Thymus (tissue), 11 donors: Measurements from ENCODE around the gene DHCR7. TPM values are rescaled to one million over a fixed set of nuclear protein-coding genes. Genes with fewer than 3 reads are reported as not detected.

Source experiments
- DNase-seq, 9 donors: peaks; one replicate each; pipeline ENCODE4 v3.0.0-alpha.2; 2013; ENCODE audit warnings: low spot score in 9 of 9, low read depth in 6 of 9, missing footprints in 1 of 9
- H3K27ac ChIP-seq, 2 donors: one replicate each; pipeline ENCODE4 v1.5.1; 2013; ENCODE audit warnings: control low read depth in 1 of 2, low read depth in 1 of 2, low read length in 1 of 2, mild to moderate bottlenecking in 1 of 2, moderate library complexity in 1 of 2
- H3K27me3 ChIP-seq, 2 donors: one replicate each; pipeline ENCODE4 v1.5.1; 2013; ENCODE audit warnings: low read length in 1 of 2; ENCODE audit not compliant: control insufficient read depth in 2 of 2, insufficient read depth in 1 of 2
- H3K36me3 ChIP-seq, 2 donors: one replicate each; pipeline ENCODE4 v1.5.1; 2013; ENCODE audit warnings: low read length in 1 of 2, mild to moderate bottlenecking in 1 of 2, moderate library complexity in 1 of 2; ENCODE audit not compliant: control insufficient read depth in 2 of 2, insufficient read depth in 2 of 2
- H3K4me1 ChIP-seq, 2 donors: one replicate each; pipeline ENCODE4 v1.5.1; 2013; ENCODE audit warnings: low read length in 2 of 2; ENCODE audit not compliant: control insufficient read depth in 2 of 2, insufficient read depth in 2 of 2
- H3K4me3 ChIP-seq, 2 donors: one replicate each; pipeline ENCODE4 v1.5.1; 2013; ENCODE audit warnings: low read length in 2 of 2, control low read depth in 1 of 2, mild to moderate bottlenecking in 1 of 2
- H3K9me3 ChIP-seq, 2 donors: one replicate each; pipeline ENCODE4 v1.5.1; 2013; ENCODE audit warnings: low read length in 1 of 2, mild to moderate bottlenecking in 1 of 2; ENCODE audit not compliant: control insufficient read depth in 2 of 2, insufficient read depth in 1 of 2
- WGBS: extraction: QIAGEN DNeasy Blood & Tissue Kit; methylation state at CpG from one replicate; pipeline ENCODE4 v1.1.7; 2013; 5-methylcytosine and 5-hydroxymethylcytosine counted together
- polyA plus RNA-seq: library from polyadenylated mRNA; stranded (reverse); fragments of 200-250 nt; gene quantifications from one replicate; pipeline ENCODE4 v1.2.3, GENCODE V29; 2013
- total RNA-seq: library from RNA; stranded (reverse); fragments of 120-200 nt; gene quantifications from one replicate; pipeline ENCODE4 v1.2.4, GENCODE V29; 2013
- donor health status: healthy.

DHCR7 gene
- total and polyA plus RNA-seq, 2 donors, result 4.1 to 4.5 TPM

- 98% methylated on average over 18 of the region's 18 CpGs for WGBS
- H3K4me3 ChIP-seq, result no peak overlapping the region
- no peaks in the 10 kb centered on the region for H3K9me3 ChIP-seq
- no peak for DNase-seq
- no peaks in the 10 kb centered on the region for H3K4me1 ChIP-seq
- peaks cover 61 to 94% of the 10 kb centered on the region in 2 donors for H3K36me3 ChIP-seq
- H3K27me3 ChIP-seq, result no peaks in the 10 kb centered on the region
- no peak overlapping the region for H3K27ac ChIP-seq
Measured at GRCh38 chr11:71482216-71482615, 34.0 kb upstream of the DHCR7 start.

DNA sequence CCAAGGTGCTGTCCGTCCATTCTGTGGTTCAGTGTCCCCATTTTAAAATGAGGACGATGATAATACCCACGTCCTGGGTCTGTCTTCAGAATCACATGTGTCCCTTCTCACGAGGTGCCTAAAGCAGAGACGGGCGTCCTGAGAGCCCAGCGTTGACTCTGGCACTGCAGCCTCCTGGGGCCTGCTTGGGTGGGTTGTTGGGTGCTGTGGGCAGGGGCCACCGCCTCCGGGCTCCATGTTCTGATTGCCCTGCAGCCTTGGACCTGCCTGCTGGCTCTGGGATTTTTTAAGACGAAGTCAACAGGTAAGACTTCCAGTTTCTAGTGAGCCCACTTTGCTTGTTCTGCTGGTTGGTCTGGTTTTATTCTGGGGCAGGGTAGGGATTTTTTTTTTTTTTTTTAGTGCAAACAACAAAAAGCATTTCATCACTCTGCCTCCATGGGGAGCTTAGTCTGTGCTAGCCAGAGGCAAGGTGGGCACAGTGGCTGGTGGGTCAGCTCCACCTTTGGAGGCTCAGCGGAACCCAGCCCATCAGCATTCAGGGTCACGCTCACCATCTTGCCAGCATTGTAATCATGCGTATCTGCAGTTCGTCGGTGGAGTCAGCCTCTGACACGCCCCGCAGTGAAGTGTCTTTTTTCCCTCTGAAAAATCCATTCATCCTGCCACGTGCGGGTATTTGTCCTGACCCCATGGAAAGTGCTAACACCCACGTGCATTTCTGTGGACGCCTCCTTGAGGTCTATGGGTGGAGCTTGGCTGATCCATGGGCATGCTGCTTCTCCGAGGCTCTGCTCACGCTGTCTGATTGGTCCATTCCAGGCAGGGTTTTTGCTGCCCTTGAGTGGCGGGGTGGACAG is 33.1 kb upstream of the DHCR7 start:
- no peak for DNase-seq
- Histone ChIP-seq H3K4me3 (no peak overlapping the region), H3K36me3 (peaks cover 66 to 100% of the 10 kb centered on the region in 2 donors), H3K4me1 (no peaks in the 10 kb centered on the region), H3K27me3 (no peaks in the 10 kb centered on the region), H3K9me3 (no peaks in the 10 kb centered on the region), H3K27ac (no peak overlapping the region)
- 98% methylated on average over 24 of the region's 24 CpGs for WGBS

DNA sequence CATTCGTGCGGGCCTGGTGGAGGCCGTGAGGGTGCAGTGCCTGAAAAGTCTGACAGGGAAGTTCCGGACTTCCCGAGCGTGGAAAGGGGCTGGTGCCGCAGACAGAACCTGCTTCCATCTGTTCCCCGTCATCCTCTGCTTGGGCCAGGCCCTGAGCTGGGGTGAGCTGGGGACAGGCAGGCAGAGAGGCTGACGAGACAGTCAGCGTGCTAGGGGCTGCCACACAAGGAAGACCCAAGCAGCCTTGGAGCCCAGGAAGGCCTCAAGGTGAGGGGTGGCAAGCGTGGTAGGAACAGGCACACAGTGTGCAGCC is 30.3 kb upstream of the DHCR7 start:
- no peaks in the 10 kb centered on the region for H3K4me1 ChIP-seq
- no peak overlapping the region for H3K27ac ChIP-seq
- H3K9me3 ChIP-seq, result no peaks in the 10 kb centered on the region
- WGBS, result 98% methylated on average over 11 of the region's 11 CpGs
- no peaks in the 10 kb centered on the region for H3K27me3 ChIP-seq
- H3K36me3 ChIP-seq, result peaks cover 53 to 100% of the 10 kb centered on the region in 2 donors
- DNase-seq, result no peak
- no peak overlapping the region for H3K4me3 ChIP-seq

DNA sequence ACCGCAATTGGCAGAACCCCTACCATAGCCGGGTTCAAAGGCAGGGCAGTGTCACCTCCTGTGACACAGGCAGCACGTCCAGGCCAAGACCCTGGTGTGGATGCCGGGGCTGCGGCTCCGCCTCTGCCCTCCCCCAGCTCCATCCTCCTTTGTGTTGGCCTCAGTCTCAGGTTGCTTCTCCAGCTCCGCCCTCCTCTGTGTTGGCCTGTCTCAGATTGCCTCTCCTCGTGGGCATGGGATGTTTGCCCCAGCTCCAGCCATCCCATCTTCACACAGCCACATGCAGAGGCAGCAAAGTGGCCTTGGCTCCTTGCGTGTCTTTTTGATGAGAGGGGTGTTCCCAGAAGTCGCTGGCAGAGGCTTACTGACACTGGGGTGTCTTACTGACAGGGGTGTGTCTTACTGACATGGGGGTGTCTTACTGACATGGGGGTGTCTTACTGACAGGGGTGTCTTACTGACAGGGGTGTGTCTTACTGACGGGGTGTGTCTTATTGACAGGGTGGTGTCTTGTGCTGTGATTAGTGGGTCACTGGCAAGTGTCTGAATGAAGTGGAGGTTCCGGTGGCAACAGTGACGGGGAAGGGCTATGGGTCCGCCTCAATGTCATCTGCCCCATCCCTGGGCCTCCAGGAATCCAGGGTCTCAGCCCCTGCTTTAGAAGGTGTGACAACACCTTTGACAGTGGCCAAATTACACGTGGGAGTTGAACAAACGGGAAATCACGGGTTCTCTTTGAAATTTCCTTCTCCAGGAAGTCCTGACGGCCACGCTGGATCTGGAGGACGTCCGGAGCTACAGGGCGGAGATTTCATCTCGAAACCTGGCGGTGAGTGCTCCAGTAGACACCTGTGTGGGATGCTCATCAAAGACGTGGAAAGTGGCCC is 29.7 kb upstream of the DHCR7 start:
- no peaks in the 10 kb centered on the region for H3K27me3 ChIP-seq
- peaks cover 47 to 100% of the 10 kb centered on the region in 2 donors for H3K36me3 ChIP-seq
- H3K9me3 ChIP-seq, result no peaks in the 10 kb centered on the region
- no peak overlapping the region for H3K4me3 ChIP-seq
- WGBS, result 91% methylated on average over 25 of the region's 25 CpGs
- no peak for DNase-seq
- no peaks in the 10 kb centered on the region for H3K4me1 ChIP-seq
- H3K27ac ChIP-seq, result no peak overlapping the region

GRCh38 chr11:71476926-71477640 is 28.9 kb upstream of the DHCR7 start:
- H3K9me3 ChIP-seq, result no peaks in the 10 kb centered on the region

GRCh38 chr11:71476031-71476430 is 27.8 kb upstream of the DHCR7 start:
- Histone ChIP-seq H3K27me3 (no peaks in the 10 kb centered on the region), H3K4me3 (no peak overlapping the region), H3K9me3 (no peaks in the 10 kb centered on the region), H3K36me3 (peaks cover 48 to 91% of the 10 kb centered on the region in 2 donors), H3K27ac (no peak overlapping the region), H3K4me1 (no peaks in the 10 kb centered on the region)
- 98% methylated on average over 21 of the region's 21 CpGs for WGBS
- no peak for DNase-seq

More at GRCh38 chr11:71476926-71477640, 28.9 kb upstream of the DHCR7 start:
- peaks cover 43 to 100% of the 10 kb centered on the region in 2 donors for H3K36me3 ChIP-seq
- 95% methylated on average over 34 of the region's 34 CpGs for WGBS
- no peak for DNase-seq
- H3K4me3 ChIP-seq, result no peak overlapping the region
- no peak overlapping the region for H3K27ac ChIP-seq
- no peaks in the 10 kb centered on the region for H3K27me3 ChIP-seq
- no peaks in the 10 kb centered on the region for H3K4me1 ChIP-seq

DNA sequence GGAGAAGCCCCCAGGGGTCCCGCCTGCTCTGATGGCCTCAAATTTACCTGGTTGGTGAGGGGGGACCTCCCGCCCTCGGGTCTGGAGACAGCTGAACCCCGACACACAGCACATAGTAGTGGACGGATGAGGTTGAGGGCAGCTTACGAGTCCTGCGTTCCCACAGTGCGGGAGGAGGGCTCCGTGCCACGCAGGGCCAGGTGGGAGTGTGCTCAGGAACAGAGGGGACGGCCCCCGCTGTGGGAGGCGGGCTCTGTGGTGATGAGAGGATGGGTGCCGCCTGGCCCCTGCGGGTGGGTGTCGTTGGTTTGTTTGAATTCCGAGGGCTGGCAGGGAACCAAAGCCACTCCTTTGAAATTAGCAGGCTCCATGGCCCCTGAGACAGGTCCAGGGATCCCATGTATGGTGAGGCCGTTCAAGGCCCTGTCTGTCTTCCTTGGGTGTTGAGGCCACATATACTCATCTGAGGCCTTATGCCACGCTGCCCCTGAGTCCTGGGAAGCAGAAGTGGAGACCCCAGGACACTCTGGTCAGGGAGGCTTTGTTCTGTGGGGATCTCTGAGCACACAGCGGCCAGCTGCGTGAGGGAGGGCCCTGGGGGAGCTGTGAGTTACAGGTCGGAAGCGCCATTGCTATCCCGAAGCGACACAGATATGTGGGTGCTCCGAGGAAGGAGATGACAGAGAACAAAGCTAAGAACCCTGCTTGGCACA is 26.7 kb upstream of the DHCR7 start:
- peaks cover 42 to 80% of the 10 kb centered on the region in 2 donors for H3K36me3 ChIP-seq
- H3K4me1 ChIP-seq, result no peaks in the 10 kb centered on the region
- H3K27me3 ChIP-seq, result no peaks in the 10 kb centered on the region
- H3K4me3 ChIP-seq, result no peak overlapping the region
- H3K27ac ChIP-seq, result no peak overlapping the region
- DNase-seq, result no peak
- 98% methylated on average over 26 of the region's 26 CpGs for WGBS
- H3K9me3 ChIP-seq, result no peaks in the 10 kb centered on the region

DNA sequence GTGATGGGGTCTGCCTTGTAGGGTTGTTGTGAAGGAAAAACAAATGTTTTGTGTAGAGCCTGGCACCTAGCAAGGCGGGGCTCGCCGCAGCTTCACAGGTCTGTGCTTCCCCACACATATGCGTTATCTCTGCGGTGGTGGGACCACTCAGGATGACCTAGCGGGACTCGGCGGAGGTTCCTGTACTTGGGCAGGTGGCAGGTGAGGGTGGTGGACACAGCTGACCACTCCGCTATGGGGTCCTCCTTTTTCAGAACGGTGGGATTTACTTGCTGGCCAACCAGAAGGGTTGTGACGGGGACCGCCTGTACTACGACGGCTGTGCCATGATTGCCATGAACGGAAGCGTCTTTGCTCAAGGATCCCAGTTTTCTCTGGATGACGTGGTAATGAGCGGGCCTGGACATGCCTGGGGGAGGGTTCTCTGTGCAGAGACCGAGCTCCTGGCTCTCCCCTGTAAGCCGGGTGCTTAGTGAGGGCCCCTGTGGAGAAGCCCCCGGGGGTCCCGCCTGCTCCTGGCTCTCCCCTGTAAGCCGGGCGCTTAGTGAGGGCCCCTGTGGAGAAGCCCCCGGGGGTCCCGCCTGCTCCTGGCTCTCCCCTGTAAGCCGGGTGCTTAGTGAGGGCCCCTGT is 26.1 kb upstream of the DHCR7 start:
- no peak for DNase-seq
- Histone ChIP-seq H3K9me3 (no peaks in the 10 kb centered on the region), H3K4me1 (no peaks in the 10 kb centered on the region), H3K27me3 (no peaks in the 10 kb centered on the region), H3K36me3 (peaks cover 37 to 74% of the 10 kb centered on the region in 2 donors), H3K4me3 (no peak overlapping the region), H3K27ac (no peak overlapping the region)
- WGBS, result 96% methylated on average over 27 of the region's 27 CpGs
